Heart right ventricle (tissue), 16 donors: Measurements from ENCODE around the gene IGSF9. TPM values are rescaled to one million over a fixed set of nuclear protein-coding genes. Genes with fewer than 3 reads are reported as not detected.

Source experiments
- ATAC-seq, 8 donors: fragments of 200-7000 bp; cut with Tn5 transposase; one replicate each; pipeline ENCODE4 v1.9.1; 2020; ENCODE audit warnings: mild to moderate bottlenecking in 8 of 8, moderate library complexity in 8 of 8, moderate number of reproducible peaks in 1 of 8
- DNase-seq, 2 donors: peaks; one replicate each; pipeline ENCODE4 v3.0.0-alpha.2; 2020
- H3K27ac ChIP-seq, 10 donors: fragments of 200-600 bp; sonication (generic) in 2 of 10; one replicate each; pipeline versions ENCODE4 v1.5.0 to v1.8.0; 2020 to 2022; ENCODE audit warnings: mild to moderate bottlenecking in 3 of 10
- H3K27me3 ChIP-seq, 7 donors: fragments of 200-600 bp; one replicate each; pipeline ENCODE4 v1.8.0; 2021 to 2022; ENCODE audit warnings: mild to moderate bottlenecking in 2 of 7
- H3K36me3 ChIP-seq, 9 donors: fragments of 200-600 bp; sonication (generic) in 1 of 9; one replicate each; pipeline versions ENCODE4 v1.5.0 to v1.8.0; 2020 to 2022; ENCODE audit warnings: mild to moderate bottlenecking in 2 of 9
- H3K4me1 ChIP-seq, 9 donors: fragments of 200-600 bp; sonication (generic) in 1 of 9; one replicate each; pipeline versions ENCODE4 v1.5.0 to v1.8.0; 2020 to 2022; ENCODE audit warnings: mild to moderate bottlenecking in 4 of 9
- H3K4me3 ChIP-seq, 10 donors: fragments of 200-600 bp; sonication (generic) in 2 of 10; one replicate each; pipeline versions ENCODE4 v1.5.0 to v1.8.0; 2020 to 2022; ENCODE audit warnings: mild to moderate bottlenecking in 7 of 10, moderate library complexity in 2 of 10
- H3K9me3 ChIP-seq, 11 donors: fragments of 200-600 bp in 10 of 11; sonication (generic) in 2 of 11; one replicate each; pipeline versions ENCODE4 v1.5.0 to v1.8.0; 2013 to 2022; ENCODE audit warnings: mild to moderate bottlenecking in 2 of 11, control low read depth in 1 of 11, moderate library complexity in 1 of 11
- WGBS, 2 donors: extraction: QIAGEN DNeasy Blood & Tissue Kit; methylation state at CpG; one replicate each; pipeline ENCODE4 v1.1.7; 2013; ENCODE audit warnings: inconsistent platforms in 1 of 2; 5-methylcytosine and 5-hydroxymethylcytosine counted together
- intact Hi-C, 10 donors: fragments of 100-400 bp; cut with DNase I; formaldehyde crosslinking; loops; one replicate each; pipeline versions ENCODE4 v1.11.1 to v1.14.2; 2022
- polyA plus RNA-seq, 2 donors: library from polyadenylated mRNA; stranded (reverse); fragments of 200-250 nt; gene quantifications; one replicate each; pipeline ENCODE4 v1.2.3, GENCODE V29; 2013
- total RNA-seq, 10 donors: library from RNA; stranded (reverse); fragmentation: NEBNext Ultra II Directional in 3 of 10; extraction: Animal tissue kit (Norgen Biotek cat#: 25700) in 3 of 10; gene quantifications; one replicate each; pipeline versions ENCODE4 v1.2.1 to v1.2.4, GENCODE V29; 2021 to 2023
- TF ChIP-seq, protein P1 (sequence below), 9 donors: fragments of 200-600 bp; sonication (generic) in 2 of 9; IDR thresholded peaks; one replicate each; pipeline versions ENCODE4 v1.5.0 to v1.8.0; 2021 to 2022; ENCODE audit warnings: antibody characterized with exemption in 9 of 9, mild to moderate bottlenecking in 5 of 9, moderate library complexity in 1 of 9
- donor health status: Arrhythmogenic right ventricular cardiomyopathy.
- donor health status: ischemic (EF 13 %, LVEDD 7.1; RV severe dilation, severe dysfunction).
- donor health status: healthy with polysubstance abuse.
- donor health status: DM: no; HTN: yes; CAD: no.
- donor health status: DM: no; HTN: no; CAD: no.
- donor health status: ischemic (EF 25% LVEDD 6.9; RV normal size, moderate dysfunction).
- donor health status: ischemic (EF 25% LVEDD 5.7; RV mildly dilated, moderate dysfunction).
- donor health status: healthy.
- donor health status: DM: yes; HTN: yes; CAD: no.
- donor health status: Ischemic cardiomyopathy.
- donor health status: ischemic (EF 35%, LVEDD 5.7; RV mildly dilated, moderate dysfunction).
- donor health status: nonischemic (EF 11% LVEDD 7.7; RV severe dilation, severe dysfunction).
- donor health status: DM: yes; HTN: yes; CAD: no.
- donor health status: PGD.
- donor health status: ischemic (EF 29% LVEDD 5.4; RV normal size, mild dysfunction).
- donor health status: nonischemic (EF 23%, LVEDD 6.1; RV moderate dilation, normal function).

The IGSF9 gene
- total and polyA plus RNA-seq, 12 donors: 0.03 to 0.15 (median 0.08) TPM; not detected in 7

DNA sequence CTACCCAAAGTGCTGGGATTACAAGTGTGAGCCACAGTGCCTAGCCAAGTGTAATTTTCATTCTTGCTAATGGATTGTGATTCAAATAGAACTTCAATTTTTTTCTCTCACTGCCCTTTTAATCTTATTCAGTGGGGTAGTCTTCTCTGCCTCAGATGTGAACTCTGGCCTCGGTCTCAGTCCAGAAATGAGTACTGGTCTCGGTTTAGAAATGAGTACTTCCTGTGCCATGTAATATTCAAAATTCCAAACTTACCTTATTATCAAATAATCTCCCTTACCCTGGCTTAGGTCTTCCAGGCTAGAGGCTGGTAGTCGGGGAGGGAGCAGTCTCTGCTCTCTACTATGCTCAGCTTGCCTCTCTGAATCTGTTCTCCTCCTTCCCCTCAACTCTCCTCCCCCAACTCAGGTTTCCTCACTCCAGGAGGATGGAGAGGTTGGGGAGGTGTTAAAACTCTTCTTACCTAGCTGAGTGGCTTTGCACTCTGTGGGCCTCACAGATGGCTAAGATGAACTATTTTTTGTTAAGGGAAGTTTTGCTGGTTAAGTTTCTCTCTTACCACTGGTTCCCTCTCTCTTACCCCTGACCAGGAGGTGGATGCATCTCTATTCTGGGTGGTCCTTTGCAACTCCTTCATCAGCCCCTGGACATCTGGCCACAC lies 13.4 kb upstream of the IGSF9 start:
- Histone ChIP-seq H3K27ac (no peak overlapping the region), H3K36me3 (no peaks in the 10 kb centered on the region), H3K27me3 (peaks cover 0 to 15% (median 4%) of the 10 kb centered on the region in 7 donors), H3K9me3 (no peaks in the 10 kb centered on the region), H3K4me3 (no peak overlapping the region), H3K4me1 (peaks cover 0 to 2% (median 0%) of the 10 kb centered on the region in 9 donors)
- ATAC-seq: no peak
- no peak for DNase-seq
- TF ChIP-seq, protein P1, sequence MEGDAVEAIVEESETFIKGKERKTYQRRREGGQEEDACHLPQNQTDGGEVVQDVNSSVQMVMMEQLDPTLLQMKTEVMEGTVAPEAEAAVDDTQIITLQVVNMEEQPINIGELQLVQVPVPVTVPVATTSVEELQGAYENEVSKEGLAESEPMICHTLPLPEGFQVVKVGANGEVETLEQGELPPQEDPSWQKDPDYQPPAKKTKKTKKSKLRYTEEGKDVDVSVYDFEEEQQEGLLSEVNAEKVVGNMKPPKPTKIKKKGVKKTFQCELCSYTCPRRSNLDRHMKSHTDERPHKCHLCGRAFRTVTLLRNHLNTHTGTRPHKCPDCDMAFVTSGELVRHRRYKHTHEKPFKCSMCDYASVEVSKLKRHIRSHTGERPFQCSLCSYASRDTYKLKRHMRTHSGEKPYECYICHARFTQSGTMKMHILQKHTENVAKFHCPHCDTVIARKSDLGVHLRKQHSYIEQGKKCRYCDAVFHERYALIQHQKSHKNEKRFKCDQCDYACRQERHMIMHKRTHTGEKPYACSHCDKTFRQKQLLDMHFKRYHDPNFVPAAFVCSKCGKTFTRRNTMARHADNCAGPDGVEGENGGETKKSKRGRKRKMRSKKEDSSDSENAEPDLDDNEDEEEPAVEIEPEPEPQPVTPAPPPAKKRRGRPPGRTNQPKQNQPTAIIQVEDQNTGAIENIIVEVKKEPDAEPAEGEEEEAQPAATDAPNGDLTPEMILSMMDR (IDR thresholded peaks at IDR 0.05): no peak
- intact Hi-C loops: no loop called here
- 66 to 80% methylated on average over 3 of the region's 3 CpGs for WGBS, 2 donors

DNA sequence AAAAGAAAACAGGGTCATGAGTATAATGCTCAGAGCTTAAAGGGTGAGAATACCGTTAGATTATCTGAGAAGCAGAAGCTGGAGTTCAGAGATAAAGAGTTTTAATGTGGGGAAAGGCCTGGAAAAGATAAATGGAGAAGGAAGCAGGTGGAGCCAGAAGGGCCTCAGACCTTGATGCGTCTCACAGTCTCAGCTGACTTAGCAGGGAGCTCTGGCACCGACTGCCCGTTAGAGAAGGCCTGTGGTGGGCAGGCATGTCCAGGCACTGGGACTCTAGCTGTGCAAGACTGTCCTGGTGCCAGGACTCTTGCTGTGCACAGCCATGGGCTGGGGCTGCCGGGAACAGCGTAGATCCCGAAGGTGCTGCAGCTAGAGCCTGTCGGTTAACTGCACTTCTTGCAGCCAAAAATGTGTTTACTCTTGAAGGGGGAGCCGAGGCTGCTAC lies 12.4 kb upstream of the IGSF9 start:
- H3K36me3 ChIP-seq: no peaks in the 10 kb centered on the region
- no peaks in the 10 kb centered on the region for H3K9me3 ChIP-seq
- intact Hi-C loops: no loop called here
- H3K27me3 ChIP-seq: peaks cover 0 to 18% (median 12%) of the 10 kb centered on the region in 7 donors
- TF ChIP-seq, protein P1 (IDR thresholded peaks at IDR 0.05): no peak
- H3K27ac ChIP-seq: no peak overlapping the region
- H3K4me3 ChIP-seq: no peak overlapping the region
- 46 to 51% methylated on average over 9 of the region's 9 CpGs for WGBS, 2 donors
- ATAC-seq (no peak), DNase-seq (no peak)
- peaks cover 0 to 5% (median 0%) of the 10 kb centered on the region in 9 donors for H3K4me1 ChIP-seq

DNA sequence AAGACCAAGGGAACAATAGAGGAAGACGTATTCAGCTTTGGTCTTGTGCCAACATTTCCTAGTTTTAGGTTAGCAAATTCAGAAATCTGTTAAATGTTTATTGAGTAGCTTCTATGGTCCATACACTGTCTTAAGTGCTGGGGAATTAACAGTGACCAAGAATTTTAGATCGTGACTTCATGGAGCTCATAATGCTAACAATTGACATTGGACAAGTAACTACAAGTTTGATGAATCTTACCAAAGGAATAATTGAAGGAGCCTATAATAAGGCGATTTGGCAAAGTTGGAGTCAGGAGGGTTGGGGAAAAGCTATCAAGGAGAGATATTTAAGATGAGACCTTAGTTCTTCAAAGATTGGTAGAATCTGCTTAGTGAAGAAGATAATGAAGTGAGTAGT lies 10.0 kb upstream of the IGSF9 start:
- H3K9me3 ChIP-seq: no peaks in the 10 kb centered on the region
- H3K4me3 ChIP-seq: no peak overlapping the region
- peaks cover 0 to 33% (median 20%) of the 10 kb centered on the region in 7 donors for H3K27me3 ChIP-seq
- H3K4me1 ChIP-seq: peaks cover 0 to 5% (median 0%) of the 10 kb centered on the region in 9 donors
- intact Hi-C loops: no loop called here
- TF ChIP-seq, protein P1 (IDR thresholded peaks at IDR 0.05): no peak
- ATAC-seq (no peak), DNase-seq (no peak)
- 83 to 84% methylated on average over 3 of the region's 3 CpGs for WGBS, 2 donors
- no peaks in the 10 kb centered on the region for H3K36me3 ChIP-seq
- no peak overlapping the region for H3K27ac ChIP-seq

DNA sequence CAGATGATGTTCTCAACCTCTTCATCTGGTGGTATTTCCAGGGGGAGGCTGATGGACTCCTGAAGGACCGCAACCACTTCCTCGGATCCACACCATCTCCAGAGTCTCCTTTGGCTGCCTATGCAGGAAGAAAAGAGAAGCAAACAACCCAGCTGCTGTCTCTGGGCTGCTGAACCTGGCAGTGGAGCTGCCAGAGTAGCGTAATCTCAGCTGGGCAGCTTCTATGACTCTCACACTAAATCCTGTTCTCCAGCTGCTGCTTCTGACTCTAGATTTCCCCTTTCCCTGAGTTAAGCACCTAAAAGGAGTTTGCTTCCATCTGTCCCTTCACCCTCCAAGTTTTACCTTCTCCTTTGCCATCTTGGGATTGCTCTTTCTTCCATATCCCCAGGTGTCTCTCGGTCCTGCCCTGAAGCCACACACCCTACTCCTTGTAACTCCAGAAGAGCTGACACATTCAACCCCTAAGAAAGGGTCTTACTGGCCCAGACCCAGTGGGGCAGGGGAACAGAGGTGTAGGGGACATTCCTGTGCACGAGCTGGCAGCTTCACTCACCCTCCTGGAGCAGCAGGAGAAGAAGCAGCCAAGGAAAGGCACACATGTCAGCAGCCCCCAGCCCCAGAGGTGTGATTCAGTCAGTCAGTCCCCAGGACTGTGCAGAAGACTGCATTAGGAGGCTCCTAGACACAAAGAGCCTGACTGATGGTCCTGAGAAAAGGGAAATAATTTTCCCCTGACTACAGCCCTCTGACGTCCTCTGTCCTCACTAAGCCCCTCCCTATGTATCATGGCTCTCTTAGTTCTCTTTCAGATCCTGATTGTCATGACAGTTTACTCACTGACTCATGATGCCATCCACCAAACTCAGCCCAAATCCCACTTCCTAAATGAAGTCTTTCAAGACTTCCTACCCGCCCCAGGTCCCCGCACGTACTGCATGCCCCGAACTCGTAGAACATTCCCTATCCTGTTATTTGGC lies 8.4 kb upstream of the IGSF9 start, which contains the start of gene SLAMF9:
Gene SLAMF9, minus strand, starts transcription at position 702 of the 980 bp plus-strand sequence. Its CDS starts 100 bp downstream, at position 602.
- DNase-seq: no peak
- no peak within 1 kb of the TSS for H3K27ac ChIP-seq
- no peaks in the 10 kb centered on the region for H3K36me3 ChIP-seq
- peaks cover 0 to 5% (median 0%) of the 10 kb centered on the region in 9 donors for H3K4me1 ChIP-seq
- peaks cover 0 to 32% (median 20%) of the 10 kb centered on the region in 7 donors for H3K27me3 ChIP-seq
- TF ChIP-seq, protein P1 (IDR thresholded peaks at IDR 0.05): no peak
- no peak within 1 kb of the TSS for H3K4me3 ChIP-seq
- intact Hi-C loops: no loop called here
- ATAC-seq: peak in 3 of 8 donors; percentile 7 to 61 (median 46)
- H3K9me3 ChIP-seq: no peaks in the 10 kb centered on the region
- WGBS, 2 donors: 63 to 71% methylated on average over 11 of the region's 11 CpGs
